ENCODE results near the gene USP5. TPM values are rescaled to one million over a fixed set of nuclear protein-coding genes. Genes with fewer than 3 reads are reported as not detected.

USP5 gene
- total RNA-seq, 3 donors from 2014 or later (not counting 1 experiment from before 2014, with no cell fraction given): 48.3 to 67.2 (median 57.2) TPM

DNA sequence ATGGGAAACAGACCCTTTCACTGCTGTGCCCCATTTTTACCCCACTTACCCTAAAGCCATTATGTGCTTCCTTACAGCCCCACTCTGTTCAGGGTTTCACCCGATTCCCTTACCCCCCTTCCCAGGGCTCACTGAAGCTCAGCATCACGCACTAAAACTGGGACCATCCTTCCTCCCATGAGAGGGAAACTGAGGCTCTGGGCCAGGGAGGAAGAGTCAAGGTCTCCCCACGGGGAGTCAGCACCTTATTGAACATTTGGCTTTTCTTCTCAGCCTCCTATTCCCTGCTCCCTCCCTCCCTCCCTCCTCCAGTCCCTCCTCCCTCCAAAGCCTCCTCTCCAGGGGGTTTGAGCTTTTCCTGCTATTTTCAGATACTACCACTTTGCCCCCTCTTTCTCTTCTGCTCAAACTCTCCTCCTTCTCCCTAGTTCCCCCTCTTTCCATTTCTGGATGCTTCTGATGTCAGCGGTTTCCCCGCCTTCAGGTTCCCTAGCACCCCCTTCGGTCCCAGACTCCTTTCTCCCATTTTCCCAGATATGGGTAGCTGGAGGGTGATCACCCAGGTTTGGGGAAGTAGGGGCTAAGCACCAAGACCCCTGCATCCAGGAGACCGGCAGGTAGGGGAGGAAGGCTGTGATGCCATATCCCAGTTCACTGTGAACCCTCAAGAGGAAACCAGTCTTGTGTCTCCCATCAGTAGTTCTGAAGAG lies 29.4 kb upstream of the USP5 start:
- Mint-ChIP-seq H3K27ac (no peak overlapping the region), H3K4me3 (no peak overlapping the region), H3K9me3 (no peaks in the 10 kb centered on the region), H3K36me3 (no peaks in the 10 kb centered on the region), H3K27me3 (ENCODE audit: low read depth in 2 of 2) (peaks cover 44 to 61% of the 10 kb centered on the region in 2 donors), H3K4me1 (peaks cover 5 to 21% of the 10 kb centered on the region in 2 donors)
- TF ChIP-seq, protein P1, sequence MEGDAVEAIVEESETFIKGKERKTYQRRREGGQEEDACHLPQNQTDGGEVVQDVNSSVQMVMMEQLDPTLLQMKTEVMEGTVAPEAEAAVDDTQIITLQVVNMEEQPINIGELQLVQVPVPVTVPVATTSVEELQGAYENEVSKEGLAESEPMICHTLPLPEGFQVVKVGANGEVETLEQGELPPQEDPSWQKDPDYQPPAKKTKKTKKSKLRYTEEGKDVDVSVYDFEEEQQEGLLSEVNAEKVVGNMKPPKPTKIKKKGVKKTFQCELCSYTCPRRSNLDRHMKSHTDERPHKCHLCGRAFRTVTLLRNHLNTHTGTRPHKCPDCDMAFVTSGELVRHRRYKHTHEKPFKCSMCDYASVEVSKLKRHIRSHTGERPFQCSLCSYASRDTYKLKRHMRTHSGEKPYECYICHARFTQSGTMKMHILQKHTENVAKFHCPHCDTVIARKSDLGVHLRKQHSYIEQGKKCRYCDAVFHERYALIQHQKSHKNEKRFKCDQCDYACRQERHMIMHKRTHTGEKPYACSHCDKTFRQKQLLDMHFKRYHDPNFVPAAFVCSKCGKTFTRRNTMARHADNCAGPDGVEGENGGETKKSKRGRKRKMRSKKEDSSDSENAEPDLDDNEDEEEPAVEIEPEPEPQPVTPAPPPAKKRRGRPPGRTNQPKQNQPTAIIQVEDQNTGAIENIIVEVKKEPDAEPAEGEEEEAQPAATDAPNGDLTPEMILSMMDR (IDR thresholded peaks at IDR 0.05): no peak
- H3K27me3 ChIP-seq (ENCODE audit: control insufficient read depth, insufficient read depth, low read length): peaks cover 36% of the 10 kb centered on the region
- ATAC-seq (no peak), DNase-seq (no peak)
- 77% methylated on average over 5 of the region's 7 CpGs for WGBS (ENCODE audit: insufficient coverage)
- H3K36me3 ChIP-seq (ENCODE audit: control insufficient read depth, insufficient read depth, low read length): no peaks in the 10 kb centered on the region
- H3K27ac ChIP-seq (ENCODE audit: low read length): no peak overlapping the region
- no peaks in the 10 kb centered on the region for H3K9me3 ChIP-seq (ENCODE audit: control insufficient read depth, insufficient read depth, low read length)
- H3K4me3 ChIP-seq (ENCODE audit: low read length): no peak overlapping the region
- intact Hi-C loops (cut with micrococcal nuclease): no loop called here
- peaks cover 14% of the 10 kb centered on the region for H3K4me1 ChIP-seq (ENCODE audit: control insufficient read depth, insufficient read depth, low read length)

- H3K4me1 ChIP-seq (ENCODE audit: control insufficient read depth, insufficient read depth, low read length): peaks cover 20% of the 10 kb centered on the region
Measured at GRCh38 chr12:6823182-6824084, 28.5 kb upstream of the USP5 start.

GRCh38 chr12:6824085-6824775 lies 27.7 kb upstream of the USP5 start:
- no peak overlapping the region for H3K4me3 ChIP-seq (ENCODE audit: low read length)
- Mint-ChIP-seq H3K9me3 (no peaks in the 10 kb centered on the region), H3K4me3 (no peak overlapping the region), H3K36me3 (no peaks in the 10 kb centered on the region), H3K27ac (no peak overlapping the region), H3K4me1 (peaks cover 15 to 34% of the 10 kb centered on the region in 2 donors), H3K27me3 (ENCODE audit: low read depth in 2 of 2) (peaks cover 50 to 67% of the 10 kb centered on the region in 2 donors)
- no peak for ATAC-seq
- no peaks in the 10 kb centered on the region for H3K9me3 ChIP-seq (ENCODE audit: control insufficient read depth, insufficient read depth, low read length)
- peaks cover 45% of the 10 kb centered on the region for H3K27me3 ChIP-seq (ENCODE audit: control insufficient read depth, insufficient read depth, low read length)
- WGBS (ENCODE audit: insufficient coverage): 92% methylated on average over 37 of the region's 37 CpGs
- no peaks in the 10 kb centered on the region for H3K36me3 ChIP-seq (ENCODE audit: control insufficient read depth, insufficient read depth, low read length)
- H3K27ac ChIP-seq (ENCODE audit: low read length): no peak overlapping the region
- TF ChIP-seq, protein P1 (IDR thresholded peaks at IDR 0.05): no peak
- no peak for DNase-seq
- intact Hi-C loops (cut with micrococcal nuclease): no loop called here
- peaks cover 26% of the 10 kb centered on the region for H3K4me1 ChIP-seq (ENCODE audit: control insufficient read depth, insufficient read depth, low read length)

More at GRCh38 chr12:6823182-6824084, 28.5 kb upstream of the USP5 start:
- Mint-ChIP-seq H3K4me1 (peaks cover 11 to 28% of the 10 kb centered on the region in 2 donors), H3K27me3 (ENCODE audit: low read depth in 2 of 2) (peaks cover 50 to 62% of the 10 kb centered on the region in 2 donors), H3K27ac (no peak overlapping the region), H3K9me3 (no peaks in the 10 kb centered on the region), H3K36me3 (no peaks in the 10 kb centered on the region), H3K4me3 (no peak overlapping the region)
- peaks cover 40% of the 10 kb centered on the region for H3K27me3 ChIP-seq (ENCODE audit: control insufficient read depth, insufficient read depth, low read length)
- intact Hi-C loops (cut with micrococcal nuclease): no loop called here
- H3K4me3 ChIP-seq (ENCODE audit: low read length): no peak overlapping the region
- no peak for ATAC-seq
- DNase-seq: no peak
- no peaks in the 10 kb centered on the region for H3K9me3 ChIP-seq (ENCODE audit: control insufficient read depth, insufficient read depth, low read length)
- TF ChIP-seq, protein P1 (IDR thresholded peaks at IDR 0.05): no peak
- H3K36me3 ChIP-seq (ENCODE audit: control insufficient read depth, insufficient read depth, low read length): no peaks in the 10 kb centered on the region
- 82% methylated on average over 12 of the region's 12 CpGs for WGBS (ENCODE audit: insufficient coverage)
- no peak overlapping the region for H3K27ac ChIP-seq (ENCODE audit: low read length)

Measured in natural killer cell (primary cell).